Thymus (tissue), 11 donors: ENCODE measurements around the gene ERCC4. TPM values are rescaled to one million over a fixed set of nuclear protein-coding genes. Genes with fewer than 3 reads are reported as not detected.

Experiments
- DNase-seq, 9 donors: peaks; one replicate each; pipeline ENCODE4 v3.0.0-alpha.2; 2013; ENCODE audit warnings: low spot score in 9 of 9, low read depth in 6 of 9, missing footprints in 1 of 9
- H3K27ac ChIP-seq, 2 donors: one replicate each; pipeline ENCODE4 v1.5.1; 2013; ENCODE audit warnings: control low read depth in 1 of 2, low read depth in 1 of 2, low read length in 1 of 2, mild to moderate bottlenecking in 1 of 2, moderate library complexity in 1 of 2
- H3K27me3 ChIP-seq, 2 donors: one replicate each; pipeline ENCODE4 v1.5.1; 2013; ENCODE audit warnings: low read length in 1 of 2; ENCODE audit not compliant: control insufficient read depth in 2 of 2, insufficient read depth in 1 of 2
- H3K36me3 ChIP-seq, 2 donors: one replicate each; pipeline ENCODE4 v1.5.1; 2013; ENCODE audit warnings: low read length in 1 of 2, mild to moderate bottlenecking in 1 of 2, moderate library complexity in 1 of 2; ENCODE audit not compliant: control insufficient read depth in 2 of 2, insufficient read depth in 2 of 2
- H3K4me1 ChIP-seq, 2 donors: one replicate each; pipeline ENCODE4 v1.5.1; 2013; ENCODE audit warnings: low read length in 2 of 2; ENCODE audit not compliant: control insufficient read depth in 2 of 2, insufficient read depth in 2 of 2
- H3K4me3 ChIP-seq, 2 donors: one replicate each; pipeline ENCODE4 v1.5.1; 2013; ENCODE audit warnings: low read length in 2 of 2, control low read depth in 1 of 2, mild to moderate bottlenecking in 1 of 2
- H3K9me3 ChIP-seq, 2 donors: one replicate each; pipeline ENCODE4 v1.5.1; 2013; ENCODE audit warnings: low read length in 1 of 2, mild to moderate bottlenecking in 1 of 2; ENCODE audit not compliant: control insufficient read depth in 2 of 2, insufficient read depth in 1 of 2
- WGBS: extraction: QIAGEN DNeasy Blood & Tissue Kit; methylation state at CpG from one replicate; pipeline ENCODE4 v1.1.7; 2013; 5-methylcytosine and 5-hydroxymethylcytosine counted together
- polyA plus RNA-seq: library from polyadenylated mRNA; stranded (reverse); fragments of 200-250 nt; gene quantifications from one replicate; pipeline ENCODE4 v1.2.3, GENCODE V29; 2013
- total RNA-seq: library from RNA; stranded (reverse); fragments of 120-200 nt; gene quantifications from one replicate; pipeline ENCODE4 v1.2.4, GENCODE V29; 2013
- donor health status: healthy.

The ERCC4 gene
- total and polyA plus RNA-seq, 2 donors = 4.4 to 7.8 TPM

- Histone ChIP-seq H3K9me3 (no peaks in the 10 kb centered on the region), H3K36me3 (peaks cover 21 to 25% of the 10 kb centered on the region in 2 donors), H3K4me1 (no peaks in the 10 kb centered on the region), H3K27ac (no peak overlapping the region), H3K4me3 (no peak overlapping the region), H3K27me3 (no peaks in the 10 kb centered on the region)
- 92% methylated on average over 12 of the region's 12 CpGs for WGBS
- DNase-seq = no peak
Measured at GRCh38 chr16:13935408-13935807, 15.5 kb downstream of the ERCC4 start.

GRCh38 chr16:13936155-13936554, 16.2 kb downstream of the ERCC4 start:
- Histone ChIP-seq H3K36me3 (peaks cover 20 to 25% of the 10 kb centered on the region in 2 donors), H3K9me3 (no peaks in the 10 kb centered on the region), H3K4me3 (no peak overlapping the region), H3K4me1 (no peaks in the 10 kb centered on the region), H3K27ac (no peak overlapping the region), H3K27me3 (no peaks in the 10 kb centered on the region)
- no peak for DNase-seq
- WGBS = 73% methylated on average over 2 of the region's 2 CpGs

GRCh38 chr16:13936596-13937081, 16.7 kb downstream of the ERCC4 start:
- H3K27me3 ChIP-seq = no peaks in the 10 kb centered on the region
- DNase-seq = no peak
- no peak overlapping the region for H3K4me3 ChIP-seq
- no peaks in the 10 kb centered on the region for H3K4me1 ChIP-seq
- WGBS = 93% methylated on average over 3 of the region's 3 CpGs
- H3K36me3 ChIP-seq = peaks cover 17 to 25% of the 10 kb centered on the region in 2 donors
- H3K27ac ChIP-seq = no peak overlapping the region
- no peaks in the 10 kb centered on the region for H3K9me3 ChIP-seq

GRCh38 chr16:13937411-13937810, 17.5 kb downstream of the ERCC4 start:
- no peak for DNase-seq
- 95% methylated on average over 5 of the region's 5 CpGs for WGBS
- Histone ChIP-seq H3K9me3 (no peaks in the 10 kb centered on the region), H3K27me3 (no peaks in the 10 kb centered on the region), H3K27ac (no peak overlapping the region), H3K36me3 (peaks cover 17 to 25% of the 10 kb centered on the region in 2 donors), H3K4me3 (no peak overlapping the region), H3K4me1 (no peaks in the 10 kb centered on the region)

GRCh38 chr16:13938480-13938879, 18.5 kb downstream of the ERCC4 start:
- H3K4me1 ChIP-seq = no peaks in the 10 kb centered on the region
- H3K27ac ChIP-seq = no peak overlapping the region
- H3K27me3 ChIP-seq = no peaks in the 10 kb centered on the region
- H3K4me3 ChIP-seq = no peak overlapping the region
- WGBS = 98% methylated on average over 4 of the region's 4 CpGs
- H3K9me3 ChIP-seq = no peaks in the 10 kb centered on the region
- no peak for DNase-seq
- peaks cover 17 to 25% of the 10 kb centered on the region in 2 donors for H3K36me3 ChIP-seq

- H3K4me1 ChIP-seq = no peaks in the 10 kb centered on the region
- H3K36me3 ChIP-seq = peaks cover 17 to 28% of the 10 kb centered on the region in 2 donors
- no peaks in the 10 kb centered on the region for H3K9me3 ChIP-seq
- H3K27ac ChIP-seq = no peak overlapping the region
- over 99% methylated on average over 5 of the region's 5 CpGs for WGBS
- H3K27me3 ChIP-seq = no peaks in the 10 kb centered on the region
- no peak overlapping the region for H3K4me3 ChIP-seq
- no peak for DNase-seq
Measured at GRCh38 chr16:13939821-13940220, 19.9 kb downstream of the ERCC4 start.

- Histone ChIP-seq H3K36me3 (peaks cover 13 to 32% of the 10 kb centered on the region in 2 donors), H3K27ac (no peak overlapping the region), H3K9me3 (no peaks in the 10 kb centered on the region), H3K4me1 (no peaks in the 10 kb centered on the region), H3K4me3 (no peak overlapping the region), H3K27me3 (no peaks in the 10 kb centered on the region)
- DNase-seq = no peak
- 94% methylated on average over 3 of the region's 3 CpGs for WGBS
Measured at GRCh38 chr16:13940397-13940933, 20.5 kb downstream of the ERCC4 start.

- no peaks in the 10 kb centered on the region for H3K9me3 ChIP-seq
Measured at GRCh38 chr16:13944816-13945215, 24.9 kb downstream of the ERCC4 start.

GRCh38 chr16:13945744-13946485, 26.0 kb downstream of the ERCC4 start:
- Histone ChIP-seq H3K4me1 (no peaks in the 10 kb centered on the region), H3K9me3 (no peaks in the 10 kb centered on the region), H3K4me3 (no peak overlapping the region), H3K36me3 (peaks cover 18 to 32% of the 10 kb centered on the region in 2 donors), H3K27me3 (no peaks in the 10 kb centered on the region), H3K27ac (no peak overlapping the region)
- DNase-seq = no peak
- 98% methylated on average over 9 of the region's 9 CpGs for WGBS

More at GRCh38 chr16:13944816-13945215, 24.9 kb downstream of the ERCC4 start:
- 98% methylated on average over 4 of the region's 4 CpGs for WGBS
- DNase-seq = no peak
- Histone ChIP-seq H3K27ac (no peak overlapping the region), H3K4me3 (no peak overlapping the region), H3K36me3 (peaks cover 18 to 35% of the 10 kb centered on the region in 2 donors), H3K4me1 (no peaks in the 10 kb centered on the region), H3K27me3 (no peaks in the 10 kb centered on the region)
